Head of caudate nucleus (tissue), 42 donors: ENCODE results near the gene SSTR1.

Source experiments
- DNase-seq, 42 donors: peaks; one replicate each; pipeline versions ENCODE4 v3.0.0 to v3.0.0-alpha.2; 2020 to 2021; ENCODE audit warnings: mixed read lengths in 7 of 42
- intact Hi-C: fragments of 100-400 bp; cut with DNase I; formaldehyde crosslinking; loops from one replicate; pipeline ENCODE4 v1.15.0; 2022

The SSTR1 gene

DNA sequence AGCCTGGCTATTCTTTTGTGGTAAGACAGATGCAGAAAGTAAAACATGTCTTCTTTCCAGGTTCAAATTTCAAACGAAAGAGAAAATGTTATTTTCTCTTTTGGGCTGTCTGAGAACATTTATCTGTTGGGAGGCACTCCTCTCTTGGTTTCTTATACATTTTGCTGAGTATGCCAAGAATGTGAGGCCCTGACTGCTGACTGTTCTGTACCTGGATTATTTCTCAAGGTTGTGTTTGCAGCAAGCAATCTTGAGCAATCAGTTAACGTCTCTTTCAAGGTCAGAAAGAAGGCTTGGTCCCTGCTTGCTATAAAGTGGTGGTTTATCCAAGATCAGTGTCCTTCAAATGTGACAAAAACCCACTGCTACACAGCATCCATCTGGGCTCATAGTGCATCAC is 9.8 kb downstream of the SSTR1 start:
- no peak for DNase-seq
- intact Hi-C loops = no loop called here

GRCh38 chr14:38221077-38221476 is 13.4 kb downstream of the SSTR1 start:
- intact Hi-C loops = no loop called here
- no peak for DNase-seq

GRCh38 chr14:38224338-38224737 is 16.6 kb downstream of the SSTR1 start:
- DNase-seq = no peak
- intact Hi-C loops = no loop called here

GRCh38 chr14:38225946-38226345 is 18.2 kb downstream of the SSTR1 start:
- intact Hi-C loops = no loop called here
- no peak for DNase-seq

- DNase-seq = no peak
- intact Hi-C loops = no loop called here
These were observed 18.7 kb downstream of the SSTR1 start for GRCh38 chr14:38226366-38226765.

DNA sequence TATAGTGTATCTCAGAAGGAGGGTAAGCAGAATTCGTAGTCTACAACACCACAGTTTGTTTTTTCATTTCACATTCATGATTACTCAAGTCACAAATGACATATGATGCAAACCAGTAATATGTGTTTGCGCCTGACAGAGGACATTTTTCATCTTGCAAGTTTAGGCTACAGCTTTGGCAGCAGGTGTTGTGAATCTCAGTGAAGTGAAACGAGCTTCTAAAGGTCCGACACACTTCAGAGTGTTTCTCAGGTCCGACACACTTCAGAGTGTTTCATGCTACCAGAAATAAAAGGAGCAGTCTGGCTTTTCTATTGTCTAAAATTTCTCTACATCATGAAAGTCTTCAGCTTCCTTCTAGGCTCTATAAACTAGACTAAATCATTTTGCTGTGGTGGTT is 25.5 kb downstream of the SSTR1 start:
- intact Hi-C loops = no loop called here
- DNase-seq = no peak

GRCh38 chr14:38238332-38238731 is 30.6 kb downstream of the SSTR1 start:
- intact Hi-C loops = no loop called here
- no peak for DNase-seq

DNA sequence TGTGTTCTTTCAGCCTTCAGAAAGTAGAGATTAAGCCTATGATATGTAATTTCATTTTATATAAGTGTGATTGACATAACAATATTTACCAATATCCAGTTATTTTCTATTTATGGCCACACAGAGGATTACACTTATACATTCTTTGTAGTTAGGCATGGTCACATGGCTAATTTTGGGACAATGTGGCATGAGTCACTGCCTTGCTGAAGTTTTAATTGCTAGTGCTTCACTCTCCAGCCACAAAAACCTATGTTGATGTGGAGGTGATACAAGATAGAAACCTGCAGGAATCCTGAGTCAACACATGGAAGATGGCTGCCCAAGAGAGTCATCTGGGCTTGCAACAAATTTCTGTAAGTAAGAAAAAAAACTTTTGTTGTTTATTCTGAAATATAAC is 31.2 kb downstream of the SSTR1 start:
- no peak for DNase-seq
- intact Hi-C loops = no loop called here

DNA sequence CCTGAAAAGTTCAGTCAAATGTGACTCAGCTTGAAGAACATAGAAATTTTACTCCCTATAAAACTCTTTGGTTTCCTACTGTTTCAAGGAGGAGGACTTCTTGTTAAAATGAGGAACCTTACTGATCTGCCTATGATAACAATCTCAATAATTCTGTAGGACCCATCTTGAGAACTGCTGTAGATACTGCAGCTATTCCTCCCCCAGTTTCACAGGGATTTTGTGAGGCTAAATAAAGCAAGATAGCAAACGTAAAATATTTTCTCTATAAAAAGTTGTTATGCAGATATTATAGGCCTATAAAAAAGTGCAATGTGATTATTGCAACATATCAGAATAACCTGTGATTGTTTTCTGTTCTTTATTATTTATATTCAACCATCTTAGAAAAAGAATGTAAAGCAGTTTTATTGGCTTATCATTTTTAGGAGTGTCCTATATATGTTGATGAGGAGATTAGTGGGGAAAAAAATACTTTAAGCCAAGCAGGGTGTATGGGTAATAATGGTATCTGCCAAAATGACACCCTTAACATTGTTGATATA is 36.1 kb downstream of the SSTR1 start:
- intact Hi-C loops = no loop called here
- DNase-seq = no peak

DNA sequence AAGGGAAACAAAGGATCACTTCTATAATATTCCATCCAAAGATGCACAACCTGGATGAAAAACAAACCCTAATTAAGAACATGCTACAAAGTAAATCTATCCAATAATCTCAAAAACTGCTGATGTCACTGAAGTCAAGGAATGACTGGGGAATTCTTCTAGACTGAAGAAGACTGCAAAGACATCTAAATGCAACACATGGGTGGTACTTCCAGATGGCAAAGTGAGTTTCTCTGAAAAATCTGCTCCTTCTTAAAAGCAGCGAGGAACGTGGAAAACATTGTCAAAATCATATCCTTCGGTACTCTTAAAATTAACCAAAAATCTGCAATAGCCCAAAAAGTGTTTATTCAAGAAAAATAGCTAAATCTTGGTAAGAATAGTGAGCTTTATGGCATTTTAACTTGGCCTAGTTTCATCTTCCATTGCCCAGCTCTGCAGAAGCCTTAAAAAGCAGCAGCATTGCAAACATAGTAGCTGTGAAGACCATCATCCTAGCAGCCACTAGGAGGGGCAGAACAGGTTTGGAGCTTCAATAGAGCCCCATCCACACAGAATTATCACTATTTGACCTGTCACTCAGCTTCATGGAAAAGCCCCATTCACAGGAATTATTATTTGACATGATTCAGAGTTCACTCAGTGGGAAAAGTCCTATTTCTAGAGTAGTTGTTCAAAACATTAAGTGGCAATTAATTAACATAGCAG is 40.8 kb downstream of the SSTR1 start:
- intact Hi-C loops = no loop called here
- no peak for DNase-seq

DNA sequence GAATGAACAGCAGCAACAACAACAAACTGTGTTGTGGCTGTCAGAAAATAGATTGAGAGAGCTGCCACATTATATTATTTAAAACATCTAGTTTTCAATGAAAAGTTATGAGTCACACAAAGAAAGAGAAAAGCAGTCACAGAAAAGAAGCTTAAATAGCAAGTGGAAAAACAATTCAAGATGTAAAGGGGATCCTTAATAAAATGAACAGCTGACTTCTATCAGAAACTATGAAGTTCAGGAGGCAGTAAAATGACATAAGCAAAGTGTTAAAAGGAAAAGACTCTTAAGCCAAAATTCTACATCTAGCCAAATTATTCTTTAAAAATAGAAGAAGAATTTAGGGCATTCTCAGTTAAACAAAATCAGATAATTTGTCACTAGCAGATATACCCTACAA is 42.6 kb downstream of the SSTR1 start:
- intact Hi-C loops = no loop called here
- DNase-seq = no peak

- DNase-seq = no peak
- intact Hi-C loops = no loop called here
These were observed 44.5 kb downstream of the SSTR1 start for GRCh38 chr14:38252066-38252710.

GRCh38 chr14:38253676-38254075 is 46.0 kb downstream of the SSTR1 start:
- intact Hi-C loops = no loop called here
- no peak for DNase-seq

- intact Hi-C loops = no loop called here
- DNase-seq = peak in 13 of 42 donors; percentile 2 to 40 (median 15)
These were observed 47.1 kb downstream of the SSTR1 start for GRCh38 chr14:38254571-38255407.

- intact Hi-C loops = no loop called here
- DNase-seq = peak in 17 of 42 donors; percentile 1 to 43 (median 17)
These were observed 47.6 kb downstream of the SSTR1 start for GRCh38 chr14:38255408-38255672.

DNA sequence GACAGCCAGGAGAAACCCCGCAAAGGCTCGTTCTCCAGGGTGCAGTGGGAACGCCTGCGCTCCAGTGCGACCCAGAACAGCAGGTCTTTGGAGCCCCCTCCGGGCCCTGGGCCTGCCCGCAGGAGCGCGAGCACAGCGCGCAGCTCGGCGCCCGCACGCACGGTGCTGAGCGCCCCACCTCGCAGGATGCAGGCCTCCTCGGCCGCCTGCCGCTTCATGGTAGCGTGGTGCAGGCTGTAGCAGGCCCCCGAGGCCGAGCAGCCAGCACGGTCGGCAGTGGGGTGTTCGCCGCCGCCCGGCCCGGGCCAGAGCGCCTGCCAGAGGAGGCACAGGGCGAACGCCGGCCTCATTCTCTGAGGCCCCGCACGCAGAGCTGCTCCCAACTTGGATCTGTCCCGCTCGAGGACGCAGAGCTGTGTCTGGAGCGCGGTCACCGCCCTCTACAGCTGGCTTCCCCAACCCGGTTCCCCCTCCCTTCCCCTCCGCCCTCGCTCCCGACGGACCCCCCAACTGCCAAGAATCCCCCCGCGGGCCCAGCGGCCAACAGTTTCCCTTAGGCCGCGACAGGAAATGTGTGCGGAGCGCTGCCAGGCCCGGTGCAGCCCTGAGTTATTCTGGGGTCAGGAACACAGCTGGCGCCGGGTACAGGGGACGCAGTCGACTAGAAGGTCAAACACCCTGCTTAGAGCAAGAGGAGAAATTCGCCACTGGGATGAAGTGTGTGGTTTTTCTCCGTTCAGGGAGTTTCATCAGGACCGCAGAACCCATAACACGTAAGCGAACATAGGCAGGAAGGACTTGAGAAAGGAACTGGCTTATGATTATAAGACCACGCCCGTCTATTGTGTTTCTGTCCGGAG is 48.2 kb downstream of the SSTR1 start, which contains the start of gene CLEC14A:
Gene CLEC14A, minus strand, starts transcription at position 421 of the 860 bp plus-strand sequence. Its CDS starts 71 bp downstream, at position 350.
- intact Hi-C loops = no loop called here
- peak in 20 of 42 donors; percentile 1 to 44 (median 19) for DNase-seq

DNA sequence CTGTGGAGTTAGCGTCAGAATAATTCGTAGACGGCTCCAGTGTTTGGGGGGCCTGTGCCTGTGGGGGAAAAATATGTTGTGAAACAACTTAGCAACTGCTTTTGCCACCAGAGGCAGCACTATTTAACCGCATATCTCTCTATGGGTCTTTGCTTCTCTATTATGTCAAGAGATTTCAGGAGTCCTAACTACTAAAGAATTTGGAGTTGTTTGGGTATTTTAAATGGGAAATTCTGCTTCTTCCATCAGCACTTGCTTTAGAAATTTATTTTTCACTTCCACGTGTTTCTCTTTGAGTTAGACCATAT is 48.8 kb downstream of the SSTR1 start:
- no peak for DNase-seq
- intact Hi-C loops = no loop called here

DNA sequence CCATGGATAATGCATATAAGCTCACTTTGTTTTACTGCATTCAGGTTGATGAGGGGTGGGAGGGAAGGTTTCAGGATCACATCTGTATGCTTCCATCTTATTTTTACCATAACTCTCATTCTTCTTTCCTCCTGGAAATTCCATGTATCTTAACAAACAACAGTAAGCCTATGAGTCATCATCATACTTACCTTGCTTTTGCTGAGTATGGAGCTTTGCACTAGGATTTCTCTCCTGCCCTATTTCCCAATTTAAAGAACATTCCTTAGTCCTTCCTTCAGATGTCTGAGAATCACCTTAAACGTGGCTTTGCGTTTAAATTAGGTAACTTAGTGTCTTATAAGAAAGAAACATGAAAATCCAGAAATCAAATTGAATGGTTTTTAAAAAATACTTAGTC is 49.8 kb downstream of the SSTR1 start:
- no peak for DNase-seq
- intact Hi-C loops = no loop called here

DNA sequence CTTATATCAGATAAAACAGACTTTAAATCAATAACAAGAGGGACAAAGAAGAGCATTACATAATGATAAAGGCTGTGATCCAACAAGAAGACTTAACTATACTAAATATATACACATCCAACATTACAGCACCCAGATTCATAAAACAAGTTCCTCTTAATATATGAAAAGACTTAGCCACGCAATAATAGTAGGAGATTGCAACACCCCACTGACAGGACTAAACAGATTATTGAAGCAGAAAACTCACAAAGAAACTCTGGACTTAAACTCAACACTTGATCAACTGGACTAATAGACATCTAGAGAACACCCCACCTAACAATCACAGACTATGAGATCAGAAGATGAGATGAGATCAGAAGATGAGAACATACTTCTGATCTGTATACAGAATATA is 53.9 kb downstream of the SSTR1 start:
- intact Hi-C loops = no loop called here
- no peak for DNase-seq
